SK-N-SH treated with all-trans-retinoic acid at 6 μM for 48 hours (cell line): Measurements from ENCODE around the gene CIITA.

ENCODE experiments used
- ATAC-seq: fragments of 200-7000 bp; cut with Tn5 transposase; 3 replicates; pipeline ENCODE4 v1.9.1; 2020; ENCODE audit warnings: mild to moderate bottlenecking, moderate library complexity
- ARNTL ChIP-seq: fragments of 450-650 bp; formaldehyde crosslinking; IDR thresholded peaks from 2 replicates; pipeline ENCODE4 v1.5.0; 2020; ENCODE audit warnings: low read depth, mild to moderate bottlenecking, moderate library complexity, borderline replicate concordance
- BACH2 ChIP-seq: fragments of 250-450 bp; sonication (Bioruptor Pico); IDR thresholded peaks from 2 replicates; pipeline ENCODE4 v1.9.0; 2021; ENCODE audit warnings: mild to moderate bottlenecking, borderline replicate concordance
- CSDC2 ChIP-seq: fragments of 250-450 bp; sonication (Bioruptor Pico); IDR thresholded peaks from 2 replicates; pipeline ENCODE4 v1.5.0; 2020; ENCODE audit warnings: mild to moderate bottlenecking, moderate library complexity
- ESRRG ChIP-seq: fragments of 250-450 bp; sonication (Bioruptor Pico); IDR thresholded peaks from 2 replicates; pipeline ENCODE4 v1.6.1; 2021; ENCODE audit warnings: mild to moderate bottlenecking
- GLIS3 ChIP-seq: fragments of 250-450 bp; sonication (Bioruptor Pico); IDR thresholded peaks from 2 replicates; pipeline ENCODE4 v1.5.0; 2020; ENCODE audit warnings: mild to moderate bottlenecking, moderate library complexity
- ISL1 ChIP-seq: fragments of 250-450 bp; sonication (Bioruptor Pico); IDR thresholded peaks from 2 replicates; pipeline ENCODE4 v2.1.2; 2022; ENCODE audit warnings: mild to moderate bottlenecking, moderate library complexity
- OSR1 ChIP-seq: fragments of 250-450 bp; sonication (Bioruptor Pico); IDR thresholded peaks from 2 replicates; pipeline ENCODE4 v1.8.0; 2022; ENCODE audit warnings: moderate library complexity, mild to moderate bottlenecking, inconsistent platforms
- PPARA ChIP-seq: fragments of 250-450 bp; sonication (Bioruptor Pico); IDR thresholded peaks from 2 replicates; pipeline ENCODE4 v1.5.0; 2020; ENCODE audit warnings: mild to moderate bottlenecking, borderline replicate concordance
- RARB ChIP-seq: fragments of 250-450 bp; sonication (Bioruptor Pico); IDR thresholded peaks from 2 replicates; pipeline ENCODE4 v1.8.0; 2021; ENCODE audit warnings: mild to moderate bottlenecking, moderate library complexity
- SNAI2 ChIP-seq: fragments of 250-450 bp; sonication (Bioruptor Pico); IDR thresholded peaks from 2 replicates; pipeline ENCODE4 v1.5.0; 2020; ENCODE audit warnings: mild to moderate bottlenecking, moderate library complexity
- TCF4 ChIP-seq: fragments of 250-450 bp; sonication (Bioruptor Pico); IDR thresholded peaks from 2 replicates; pipeline ENCODE4 v1.8.0; 2021; ENCODE audit warnings: mild to moderate bottlenecking, moderate library complexity, borderline replicate concordance
- ZC3H10 ChIP-seq: fragments of 250-450 bp; sonication (Bioruptor Pico); IDR thresholded peaks from 2 replicates; pipeline ENCODE4 v1.5.1; 2021; ENCODE audit warnings: mild to moderate bottlenecking, moderate library complexity
- ZFP3 ChIP-seq: fragments of 250-450 bp; sonication (Bioruptor Pico); IDR thresholded peaks from 2 replicates; pipeline ENCODE4 v1.5.0; 2020; ENCODE audit warnings: mild to moderate bottlenecking, moderate library complexity
- ZFP30 ChIP-seq: fragments of 450-650 bp; formaldehyde crosslinking; IDR thresholded peaks from 2 replicates; pipeline ENCODE4 v1.5.0; 2022; ENCODE audit warnings: mild to moderate bottlenecking, moderate library complexity
- ZNF565 ChIP-seq: fragments of 450-650 bp; formaldehyde crosslinking; conservative IDR thresholded peaks from 2 replicates; pipeline ENCODE4 v1.5.0; 2020; ENCODE audit warnings: low read depth, mild to moderate bottlenecking, moderate library complexity
- ZNF70 ChIP-seq: fragments of 450-650 bp; formaldehyde crosslinking; IDR thresholded peaks from 2 replicates; pipeline ENCODE4 v1.5.0; 2020; ENCODE audit warnings: mild to moderate bottlenecking, moderate library complexity
- ZNF8 ChIP-seq: fragments of 450-650 bp; formaldehyde crosslinking; IDR thresholded peaks from 2 replicates; pipeline ENCODE4 v1.5.0; 2020; ENCODE audit warnings: mild to moderate bottlenecking, moderate library complexity
- TF ChIP-seq, protein P1 (sequence below): fragments of 250-450 bp; sonication (Bioruptor Pico); IDR thresholded peaks from 2 replicates; pipeline ENCODE4 v1.5.1; 2020; ENCODE audit warnings: low read depth, mild to moderate bottlenecking, moderate library complexity
- TF ChIP-seq, protein P2 (sequence below): fragments of 250-450 bp; sonication (Bioruptor Pico); IDR thresholded peaks from 2 replicates; pipeline ENCODE4 v1.8.0; 2020; ENCODE audit warnings: mild to moderate bottlenecking, moderate library complexity, borderline replicate concordance
- TF ChIP-seq, protein P3 (sequence below): fragments of 250-450 bp; sonication (Bioruptor Pico); IDR thresholded peaks from 2 replicates; pipeline ENCODE4 v1.5.0; 2020; ENCODE audit warnings: mild to moderate bottlenecking, moderate library complexity
- TF ChIP-seq, protein P4 (sequence below): fragments of 250-450 bp; sonication (Bioruptor Pico); IDR thresholded peaks from 2 replicates; pipeline ENCODE4 v1.5.1; 2021; ENCODE audit warnings: mild to moderate bottlenecking, moderate library complexity

Gene CIITA

DNA sequence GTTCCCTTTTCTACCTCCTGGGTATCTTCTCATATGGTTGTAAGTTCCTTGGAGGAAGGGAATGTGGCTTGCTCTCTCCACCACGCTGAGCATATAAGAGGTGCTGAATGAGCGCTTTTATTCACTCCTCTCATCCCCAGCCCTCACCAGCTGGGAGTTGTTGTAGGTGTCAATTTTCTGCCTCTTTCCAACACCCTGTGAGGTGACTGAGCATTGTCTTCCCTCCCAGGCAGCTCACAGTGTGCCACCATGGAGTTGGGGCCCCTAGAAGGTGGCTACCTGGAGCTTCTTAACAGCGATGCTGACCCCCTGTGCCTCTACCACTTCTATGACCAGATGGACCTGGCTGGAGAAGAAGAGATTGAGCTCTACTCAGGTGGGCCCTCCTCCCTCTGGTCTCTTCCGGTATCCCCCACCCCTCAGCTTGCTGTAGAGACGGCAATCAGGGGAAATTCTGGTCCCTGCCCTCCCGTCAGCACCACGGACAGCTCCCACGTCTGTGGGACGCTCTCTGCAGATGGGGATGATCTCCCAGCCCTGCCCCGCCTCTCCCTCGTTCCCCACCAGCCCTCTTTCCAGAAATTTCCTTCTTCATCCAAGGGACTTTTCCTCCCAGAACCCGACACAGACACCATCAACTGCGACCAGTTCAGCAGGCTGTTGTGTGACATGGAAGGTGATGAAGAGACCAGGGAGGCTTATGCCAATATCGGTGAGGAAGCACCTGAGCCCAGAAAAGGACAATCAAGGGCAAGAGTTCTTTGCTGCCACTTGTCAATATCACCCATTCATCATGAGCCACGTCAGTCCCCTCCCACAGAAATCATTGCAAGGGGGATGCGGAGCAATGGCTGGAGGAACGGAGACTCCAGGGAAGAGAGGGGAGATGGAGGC is 18.3 kb downstream of the CIITA start:
- no peak for TF ChIP-seq ZC3H10 (CRISPR knock-in tag)
- TF ChIP-seq CSDC2 (CRISPR knock-in tag) = no peak
- no peak for TF ChIP-seq PPARA (CRISPR knock-in tag)
- TF ChIP-seq, protein P1, sequence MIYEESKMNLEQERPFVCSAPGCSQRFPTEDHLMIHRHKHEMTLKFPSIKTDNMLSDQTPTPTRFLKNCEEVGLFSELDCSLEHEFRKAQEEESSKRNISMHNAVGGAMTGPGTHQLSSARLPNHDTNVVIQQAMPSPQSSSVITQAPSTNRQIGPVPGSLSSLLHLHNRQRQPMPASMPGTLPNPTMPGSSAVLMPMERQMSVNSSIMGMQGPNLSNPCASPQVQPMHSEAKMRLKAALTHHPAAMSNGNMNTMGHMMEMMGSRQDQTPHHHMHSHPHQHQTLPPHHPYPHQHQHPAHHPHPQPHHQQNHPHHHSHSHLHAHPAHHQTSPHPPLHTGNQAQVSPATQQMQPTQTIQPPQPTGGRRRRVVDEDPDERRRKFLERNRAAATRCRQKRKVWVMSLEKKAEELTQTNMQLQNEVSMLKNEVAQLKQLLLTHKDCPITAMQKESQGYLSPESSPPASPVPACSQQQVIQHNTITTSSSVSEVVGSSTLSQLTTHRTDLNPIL (CRISPR knock-in tag) = no peak
- no peak for TF ChIP-seq ZNF565 (CRISPR knock-in tag)
- TF ChIP-seq, protein P2, sequence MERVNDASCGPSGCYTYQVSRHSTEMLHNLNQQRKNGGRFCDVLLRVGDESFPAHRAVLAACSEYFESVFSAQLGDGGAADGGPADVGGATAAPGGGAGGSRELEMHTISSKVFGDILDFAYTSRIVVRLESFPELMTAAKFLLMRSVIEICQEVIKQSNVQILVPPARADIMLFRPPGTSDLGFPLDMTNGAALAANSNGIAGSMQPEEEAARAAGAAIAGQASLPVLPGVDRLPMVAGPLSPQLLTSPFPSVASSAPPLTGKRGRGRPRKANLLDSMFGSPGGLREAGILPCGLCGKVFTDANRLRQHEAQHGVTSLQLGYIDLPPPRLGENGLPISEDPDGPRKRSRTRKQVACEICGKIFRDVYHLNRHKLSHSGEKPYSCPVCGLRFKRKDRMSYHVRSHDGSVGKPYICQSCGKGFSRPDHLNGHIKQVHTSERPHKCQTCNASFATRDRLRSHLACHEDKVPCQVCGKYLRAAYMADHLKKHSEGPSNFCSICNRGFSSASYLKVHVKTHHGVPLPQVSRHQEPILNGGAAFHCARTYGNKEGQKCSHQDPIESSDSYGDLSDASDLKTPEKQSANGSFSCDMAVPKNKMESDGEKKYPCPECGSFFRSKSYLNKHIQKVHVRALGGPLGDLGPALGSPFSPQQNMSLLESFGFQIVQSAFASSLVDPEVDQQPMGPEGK (CRISPR knock-in tag) = no peak
- TF ChIP-seq, all 23 proteins: peak for 0
- peak; percentile 68; the same call in 2 of the 3 replicates for ATAC-seq

DNA sequence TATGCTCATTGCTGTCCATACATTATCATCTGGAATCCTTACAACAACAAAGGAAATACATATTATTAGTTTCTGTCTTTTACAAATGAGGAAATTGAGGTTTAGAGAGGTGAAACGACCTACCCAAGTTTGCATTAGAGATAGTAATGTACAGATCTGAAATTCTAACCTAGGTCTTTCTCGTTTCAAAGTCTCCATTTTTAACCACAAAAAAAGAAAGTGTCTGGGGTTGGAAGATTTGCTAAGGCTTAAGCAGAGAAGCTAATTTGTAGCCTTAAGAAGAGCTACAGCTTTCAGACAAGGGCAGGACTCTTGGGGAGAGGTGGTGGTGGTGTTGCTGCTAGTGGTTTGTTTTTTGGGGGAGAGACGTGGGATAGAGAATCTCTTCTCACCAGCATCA is 19.2 kb downstream of the CIITA start:
- no peak for ATAC-seq
- no peak for TF ChIP-seq TCF4
- no peak for TF ChIP-seq ZNF70 (CRISPR knock-in tag)
- no peak for TF ChIP-seq BACH2 (CRISPR knock-in tag)
- no peak for TF ChIP-seq OSR1 (CRISPR knock-in tag)
- no peak for TF ChIP-seq GLIS3 (CRISPR knock-in tag)
- no peak for TF ChIP-seq ESRRG (CRISPR knock-in tag)
- TF ChIP-seq ZFP30 (CRISPR knock-in tag) = no peak
- TF ChIP-seq, all 23 proteins: peak for 0

DNA sequence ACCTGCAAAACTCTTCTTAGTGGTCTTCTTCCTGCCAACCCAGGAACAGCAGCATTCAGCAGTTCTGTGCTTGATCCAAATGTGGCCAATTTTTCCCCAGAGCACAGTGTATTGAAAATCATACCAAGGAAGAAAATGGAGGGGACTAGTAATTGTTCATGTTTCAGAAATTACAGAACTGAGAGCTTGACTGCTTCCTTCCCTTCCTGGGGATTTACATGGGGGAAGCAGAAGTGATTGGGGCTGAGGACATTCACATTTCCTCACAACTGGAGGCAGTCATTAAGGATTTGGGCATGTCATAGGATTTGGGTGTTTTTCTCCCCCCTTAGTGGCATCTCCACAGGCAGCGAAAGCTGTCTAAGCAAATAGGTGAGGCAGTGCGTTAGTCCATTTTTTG is 19.7 kb downstream of the CIITA start:
- TF ChIP-seq SNAI2 (CRISPR knock-in tag) (no peak), ARNTL (CRISPR knock-in tag) (no peak), ZFP3 (CRISPR knock-in tag) (no peak), RARB (CRISPR knock-in tag) (no peak), ZFP30 (CRISPR knock-in tag) (no peak)
- TF ChIP-seq, protein P1 (CRISPR knock-in tag) = no peak
- TF ChIP-seq, protein P2 (CRISPR knock-in tag) = no peak
- ATAC-seq = no peak

DNA sequence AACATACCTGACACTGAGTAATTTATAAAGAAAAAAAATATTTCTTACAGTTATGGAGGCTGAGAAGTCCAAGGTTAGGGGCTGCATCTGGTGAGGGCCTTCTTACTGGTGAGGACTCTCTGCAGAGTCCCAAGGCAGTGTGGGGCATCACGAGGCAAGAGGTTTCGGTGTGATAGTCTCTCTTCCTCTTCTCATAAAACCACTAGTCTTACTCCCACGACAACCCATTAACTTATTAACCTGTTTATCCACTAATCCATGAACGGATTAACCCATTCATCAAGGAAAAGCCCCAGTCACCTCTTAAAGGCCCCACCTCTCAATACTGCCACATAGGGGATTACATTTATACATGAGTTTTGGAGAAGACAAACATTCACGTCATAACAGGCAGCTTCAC is 20.1 kb downstream of the CIITA start:
- ATAC-seq = no peak
- no peak for TF ChIP-seq TCF4
- no peak for TF ChIP-seq PPARA (CRISPR knock-in tag)
- TF ChIP-seq GLIS3 (CRISPR knock-in tag) = no peak
- TF ChIP-seq ZNF8 (CRISPR knock-in tag) = no peak
- no peak for TF ChIP-seq SNAI2 (CRISPR knock-in tag)
- TF ChIP-seq ZFP3 (CRISPR knock-in tag) = no peak
- no peak for TF ChIP-seq ISL1 (CRISPR knock-in tag)
- TF ChIP-seq, protein P3, sequence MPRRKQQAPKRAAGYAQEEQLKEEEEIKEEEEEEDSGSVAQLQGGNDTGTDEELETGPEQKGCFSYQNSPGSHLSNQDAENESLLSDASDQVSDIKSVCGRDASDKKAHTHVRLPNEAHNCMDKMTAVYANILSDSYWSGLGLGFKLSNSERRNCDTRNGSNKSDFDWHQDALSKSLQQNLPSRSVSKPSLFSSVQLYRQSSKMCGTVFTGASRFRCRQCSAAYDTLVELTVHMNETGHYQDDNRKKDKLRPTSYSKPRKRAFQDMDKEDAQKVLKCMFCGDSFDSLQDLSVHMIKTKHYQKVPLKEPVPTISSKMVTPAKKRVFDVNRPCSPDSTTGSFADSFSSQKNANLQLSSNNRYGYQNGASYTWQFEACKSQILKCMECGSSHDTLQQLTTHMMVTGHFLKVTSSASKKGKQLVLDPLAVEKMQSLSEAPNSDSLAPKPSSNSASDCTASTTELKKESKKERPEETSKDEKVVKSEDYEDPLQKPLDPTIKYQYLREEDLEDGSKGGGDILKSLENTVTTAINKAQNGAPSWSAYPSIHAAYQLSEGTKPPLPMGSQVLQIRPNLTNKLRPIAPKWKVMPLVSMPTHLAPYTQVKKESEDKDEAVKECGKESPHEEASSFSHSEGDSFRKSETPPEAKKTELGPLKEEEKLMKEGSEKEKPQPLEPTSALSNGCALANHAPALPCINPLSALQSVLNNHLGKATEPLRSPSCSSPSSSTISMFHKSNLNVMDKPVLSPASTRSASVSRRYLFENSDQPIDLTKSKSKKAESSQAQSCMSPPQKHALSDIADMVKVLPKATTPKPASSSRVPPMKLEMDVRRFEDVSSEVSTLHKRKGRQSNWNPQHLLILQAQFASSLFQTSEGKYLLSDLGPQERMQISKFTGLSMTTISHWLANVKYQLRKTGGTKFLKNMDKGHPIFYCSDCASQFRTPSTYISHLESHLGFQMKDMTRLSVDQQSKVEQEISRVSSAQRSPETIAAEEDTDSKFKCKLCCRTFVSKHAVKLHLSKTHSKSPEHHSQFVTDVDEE (CRISPR knock-in tag) = no peak
- no peak for TF ChIP-seq CSDC2 (CRISPR knock-in tag)
- TF ChIP-seq, protein P1 (CRISPR knock-in tag) = no peak
- TF ChIP-seq ZNF70 (CRISPR knock-in tag) = no peak
- no peak for TF ChIP-seq OSR1 (CRISPR knock-in tag)
- TF ChIP-seq, protein P4, sequence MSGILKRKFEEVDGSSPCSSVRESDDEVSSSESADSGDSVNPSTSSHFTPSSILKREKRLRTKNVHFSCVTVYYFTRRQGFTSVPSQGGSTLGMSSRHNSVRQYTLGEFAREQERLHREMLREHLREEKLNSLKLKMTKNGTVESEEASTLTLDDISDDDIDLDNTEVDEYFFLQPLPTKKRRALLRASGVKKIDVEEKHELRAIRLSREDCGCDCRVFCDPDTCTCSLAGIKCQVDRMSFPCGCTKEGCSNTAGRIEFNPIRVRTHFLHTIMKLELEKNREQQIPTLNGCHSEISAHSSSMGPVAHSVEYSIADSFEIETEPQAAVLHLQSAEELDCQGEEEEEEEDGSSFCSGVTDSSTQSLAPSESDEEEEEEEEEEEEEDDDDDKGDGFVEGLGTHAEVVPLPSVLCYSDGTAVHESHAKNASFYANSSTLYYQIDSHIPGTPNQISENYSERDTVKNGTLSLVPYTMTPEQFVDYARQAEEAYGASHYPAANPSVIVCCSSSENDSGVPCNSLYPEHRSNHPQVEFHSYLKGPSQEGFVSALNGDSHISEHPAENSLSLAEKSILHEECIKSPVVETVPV (CRISPR knock-in tag) = no peak
- no peak for TF ChIP-seq ZNF565 (CRISPR knock-in tag)
